GM21526 (cell line): ENCODE results near the gene THSD7B.
"Not testable (repeated sequence)": the region's sequence is repeated elsewhere in the genome, so short reads cannot be mapped to it uniquely, and the experiment has no call there.

Experiments used
- ATAC-seq: cut with Tn5 transposase; IDR thresholded peaks from one replicate; pipeline ENCODE4 v1.9.1; 2021; ENCODE audit warnings: moderate library complexity; ENCODE audit not compliant: unreplicated experiment, low FRiP score

The THSD7B gene

GRCh38 chr2:137020452-137021196 is 255.3 kb downstream of the THSD7B start:
- ATAC-seq = no peak

- no peak for ATAC-seq
Observed at GRCh38 chr2:137021763-137022162, 256.4 kb downstream of the THSD7B start.

- ATAC-seq = no peak
Observed at GRCh38 chr2:137023205-137023604, 257.9 kb downstream of the THSD7B start.

GRCh38 chr2:137031731-137032130 is 266.4 kb downstream of the THSD7B start:
- no peak for ATAC-seq

- ATAC-seq = no peak
Observed at GRCh38 chr2:137036619-137037018, 271.3 kb downstream of the THSD7B start.

- no peak for ATAC-seq
Observed at GRCh38 chr2:137039482-137040152, 274.3 kb downstream of the THSD7B start.

GRCh38 chr2:137047369-137047768 is 282.0 kb downstream of the THSD7B start:
- no peak for ATAC-seq

- ATAC-seq = no peak
Observed at GRCh38 chr2:137048455-137048854, 283.1 kb downstream of the THSD7B start.

- ATAC-seq = no peak
Observed at GRCh38 chr2:137049518-137049917, 284.2 kb downstream of the THSD7B start.

- no peak for ATAC-seq
Observed at GRCh38 chr2:137050949-137051348, 285.6 kb downstream of the THSD7B start.

GRCh38 chr2:137051778-137052398 is 286.5 kb downstream of the THSD7B start:
- ATAC-seq = no peak

- no peak for ATAC-seq
Observed at GRCh38 chr2:137056704-137057103, 291.4 kb downstream of the THSD7B start.

GRCh38 chr2:137076111-137076765 is 310.9 kb downstream of the THSD7B start:
- ATAC-seq = not testable (repeated sequence)

GRCh38 chr2:137091704-137092103 is 326.4 kb downstream of the THSD7B start:
- ATAC-seq = no peak

GRCh38 chr2:137093116-137093515 is 327.8 kb downstream of the THSD7B start:
- ATAC-seq = no peak

GRCh38 chr2:137096187-137096586 is 330.8 kb downstream of the THSD7B start:
- no peak for ATAC-seq

GRCh38 chr2:137096693-137097092 is 331.3 kb downstream of the THSD7B start:
- no peak for ATAC-seq

GRCh38 chr2:137101814-137102213 is 336.5 kb downstream of the THSD7B start:
- ATAC-seq = not testable (repeated sequence)

GRCh38 chr2:137107904-137108303 is 342.6 kb downstream of the THSD7B start:
- ATAC-seq = no peak

- no peak for ATAC-seq
Observed at GRCh38 chr2:137111896-137112295, 346.6 kb downstream of the THSD7B start.
